H9 (cell line): Measurements from ENCODE around the gene CDH13. TPM values are rescaled to one million over a fixed set of nuclear protein-coding genes. Genes with fewer than 3 reads are reported as not detected.

Experiments
- DNase-seq: peaks from one replicate; pipeline ENCODE4 v3.0.0-alpha.2; 2017
- H2AFZ ChIP-seq: one replicate; pipeline ENCODE4 v1.6.1; 2013; ENCODE audit warnings: mild to moderate bottlenecking, low read length, control low read depth, moderate library complexity
- H2AK5ac ChIP-seq: 2 replicates; pipeline ENCODE4 v1.6.1; 2013; ENCODE audit warnings: low read length, control low read depth, mixed read lengths; ENCODE audit not compliant: insufficient read length
- H2BK120ac ChIP-seq: one replicate; pipeline ENCODE4 v1.6.1; 2013; ENCODE audit warnings: low read depth, mild to moderate bottlenecking, low read length, control low read depth, inconsistent platforms; ENCODE audit not compliant: poor library complexity, severe bottlenecking
- H2BK12ac ChIP-seq: 2 replicates; pipeline ENCODE4 v1.6.1; 2013; ENCODE audit warnings: low read length, control low read depth, mixed read lengths, low read depth; ENCODE audit not compliant: insufficient read length
- H2BK15ac ChIP-seq: 2 replicates; pipeline ENCODE4 v1.6.1; 2013; ENCODE audit warnings: low read depth, low read length, control low read depth
- H2BK20ac ChIP-seq: one replicate; pipeline ENCODE4 v1.6.1; 2013; ENCODE audit warnings: low read depth, mild to moderate bottlenecking, low read length, control low read depth, inconsistent platforms; ENCODE audit not compliant: poor library complexity, severe bottlenecking
- H2BK5ac ChIP-seq: 2 replicates; pipeline ENCODE4 v1.6.1; 2013; ENCODE audit warnings: low read length, control low read depth, mixed read lengths; ENCODE audit not compliant: insufficient read length
- H3K14ac ChIP-seq: 2 replicates; pipeline ENCODE4 v1.6.1; 2013; ENCODE audit warnings: low read length, control low read depth; ENCODE audit not compliant: insufficient read depth
- H3K18ac ChIP-seq: 2 replicates; pipeline ENCODE4 v1.6.1; 2013; ENCODE audit warnings: low read depth, mild to moderate bottlenecking, mixed read lengths, low read length, control low read depth; ENCODE audit not compliant: insufficient read length
- H3K23ac ChIP-seq: 2 replicates; pipeline ENCODE4 v1.6.1; 2013; ENCODE audit warnings: low read length, control low read depth, mixed read lengths, low read depth; ENCODE audit not compliant: insufficient read length
- H3K23me2 ChIP-seq: 2 replicates; pipeline ENCODE4 v1.6.1; 2013; ENCODE audit warnings: low read depth, mild to moderate bottlenecking, mixed read lengths, low read length, control low read depth; ENCODE audit not compliant: insufficient read length, poor library complexity, severe bottlenecking
- H3K27ac ChIP-seq: 2 replicates; pipeline ENCODE4 v1.5.1; 2013; ENCODE audit warnings: low read length, control low read depth, mixed read lengths, low read depth; ENCODE audit not compliant: insufficient read length
- H3K27me3 ChIP-seq: 2 replicates; pipeline ENCODE4 v1.6.1; 2013; ENCODE audit warnings: low read length, control low read depth, inconsistent platforms; ENCODE audit not compliant: insufficient read depth
- H3K4ac ChIP-seq: 2 replicates; pipeline ENCODE4 v1.6.1; 2013; ENCODE audit warnings: low read depth, mild to moderate bottlenecking, control low read depth, inconsistent platforms, low read length, moderate library complexity
- H3K4me1 ChIP-seq: 2 replicates; pipeline ENCODE4 v1.6.1; 2013; ENCODE audit warnings: low read length, control low read depth, inconsistent platforms; ENCODE audit not compliant: insufficient read depth
- H3K4me2 ChIP-seq: 2 replicates; pipeline ENCODE4 v1.6.1; 2013; ENCODE audit warnings: low read length, control low read depth, mixed read lengths; ENCODE audit not compliant: insufficient read length, insufficient read depth
- H3K56ac ChIP-seq: 2 replicates; pipeline ENCODE4 v1.6.1; 2013; ENCODE audit warnings: low read depth, mild to moderate bottlenecking, mixed read lengths, low read length, control low read depth; ENCODE audit not compliant: insufficient read length
- H3K79me1 ChIP-seq: 2 replicates; pipeline ENCODE4 v1.6.1; 2013; ENCODE audit warnings: low read depth, mild to moderate bottlenecking, moderate library complexity, low read length, control low read depth, inconsistent platforms; ENCODE audit not compliant: insufficient read depth, poor library complexity, severe bottlenecking
- H3K79me2 ChIP-seq: 2 replicates; pipeline ENCODE4 v1.6.1; 2013; ENCODE audit warnings: low read length, control low read depth, inconsistent platforms; ENCODE audit not compliant: insufficient read depth
- H3K9ac ChIP-seq: 2 replicates; pipeline ENCODE4 v1.6.1; 2013; ENCODE audit warnings: low read length, control low read depth, mixed read lengths; ENCODE audit not compliant: insufficient read length; ENCODE audit errors: extremely low read depth
- H3K9me3 ChIP-seq: one replicate; pipeline ENCODE4 v1.6.1; 2013; ENCODE audit warnings: low read depth, low read length, inconsistent platforms; ENCODE audit not compliant: control insufficient read depth
- H3T11ph ChIP-seq: one replicate; pipeline ENCODE4 v1.6.1; 2013; ENCODE audit warnings: mild to moderate bottlenecking, low read length, control low read depth, inconsistent platforms
- H4K20me1 ChIP-seq: one replicate; pipeline ENCODE4 v1.6.1; 2013; ENCODE audit not compliant: control insufficient read depth, insufficient read length, insufficient read depth
- H4K5ac ChIP-seq: 2 replicates; pipeline ENCODE4 v1.6.1; 2013; ENCODE audit warnings: low read depth, mild to moderate bottlenecking, mixed read lengths, low read length, control low read depth; ENCODE audit not compliant: insufficient read length
- H4K8ac ChIP-seq: replicated peaks from 2 replicates; pipeline ENCODE4 v1.6.1; 2013; ENCODE audit warnings: low read length, control low read depth, mixed read lengths, low read depth; ENCODE audit not compliant: insufficient read length
- H4K91ac ChIP-seq: 2 replicates; pipeline ENCODE4 v1.6.1; 2013; ENCODE audit warnings: low read depth, mild to moderate bottlenecking, moderate library complexity, mixed read lengths, low read length, control low read depth; ENCODE audit not compliant: insufficient read length
- H3K27ac Mint-ChIP-seq, 3 experiments: 2 replicates in 2 of 3; 3 replicates in 1 of 3; pipeline ENCODE4 v1.8.0; 2020 to 2021; ENCODE audit warnings: mixed read lengths in 3 of 3, mild to moderate bottlenecking in 1 of 3, moderate library complexity in 1 of 3
- H3K27me3 Mint-ChIP-seq: 2 replicates; pipeline ENCODE4 v1.8.0; 2021; ENCODE audit warnings: low read depth, mild to moderate bottlenecking, moderate library complexity, mixed read lengths
- H3K36me3 Mint-ChIP-seq, 3 experiments: 2 replicates in 2 of 3; 3 replicates in 1 of 3; pipeline ENCODE4 v1.8.0; 2020 to 2021; ENCODE audit warnings: low read depth in 3 of 3, mixed read lengths in 3 of 3; ENCODE audit not compliant: insufficient read depth in 1 of 3
- H3K4me1 Mint-ChIP-seq, 2 experiments: 2 replicates each; pipeline ENCODE4 v1.8.0; 2020; ENCODE audit warnings: mixed read lengths in 2 of 2
- H3K4me3 Mint-ChIP-seq, 2 experiments: 2 replicates in 1 of 2; 3 replicates in 1 of 2; pipeline ENCODE4 v1.8.0; 2020 to 2021; ENCODE audit warnings: mild to moderate bottlenecking in 2 of 2, mixed read lengths in 2 of 2, moderate library complexity in 1 of 2
- H3K9me3 Mint-ChIP-seq, 2 experiments: 2 replicates in 1 of 2; 3 replicates in 1 of 2; pipeline ENCODE4 v1.8.0; 2020; ENCODE audit warnings: mild to moderate bottlenecking in 2 of 2, mixed read lengths in 2 of 2, moderate library complexity in 1 of 2
- CTCF ChIP-seq: fragments of 200-600 bp; sonication (generic); conservative IDR thresholded peaks from 3 replicates; pipeline ENCODE4 v1.8.0; 2021; ENCODE audit warnings: antibody characterized with exemption, mild to moderate bottlenecking
- WGBS: extraction: QIAGEN DNeasy Blood & Tissue Kit; methylation state at CpG from one replicate; pipeline ENCODE4 v1.1.7; 2013; ENCODE audit warnings: missing lambda C conversion rate, low lambda C conversion rate, mixed read lengths; ENCODE audit not compliant: insufficient read length; ENCODE audit errors: extremely low coverage; 5-methylcytosine and 5-hydroxymethylcytosine counted together
- total RNA-seq: library from RNA; stranded (reverse); gene quantifications from 2 replicates; pipeline ENCODE4 v1.2.1, GENCODE V29; 2021

CDH13 gene
- total RNA-seq, 1 experiment from 2014 or later: 1.5 TPM

GRCh38 chr16:83686726-83687125 is 1060.0 kb downstream of the CDH13 start:
- H3K27me3 Mint-ChIP-seq: peaks cover 1% of the 10 kb centered on the region; the same call in 1 of the 2 replicates
- Histone ChIP-seq H3K79me1 (no peaks in the 10 kb centered on the region), H2BK20ac (no peak overlapping the region), H4K8ac (no peak overlapping the region), H3K27me3 (no peaks in the 10 kb centered on the region), H2AFZ (no peak overlapping the region), H2BK15ac (no peak overlapping the region), H2AK5ac (no peak overlapping the region), H2BK5ac (no peak overlapping the region), H2BK120ac (no peak overlapping the region), H3K4ac (no peak overlapping the region), H3T11ph (no peak overlapping the region), H2BK12ac (no peak overlapping the region), H3K79me2 (no peaks in the 10 kb centered on the region), H3K23ac (no peak overlapping the region), H3K18ac (no peak overlapping the region), H3K56ac (no peak overlapping the region), H3K14ac (no peak overlapping the region), H3K23me2 (no peaks in the 10 kb centered on the region), H3K9me3 (no peaks in the 10 kb centered on the region), H3K27ac (no peak overlapping the region), H4K20me1 (no peaks in the 10 kb centered on the region), H3K4me2 (no peak overlapping the region), H3K4me1 (no peaks in the 10 kb centered on the region; the same call in 1 of the 2 replicates), H3K9ac (no peak overlapping the region), H4K5ac (no peak overlapping the region), H4K91ac (no peak overlapping the region)
- DNase-seq: no peak
- no peaks in the 10 kb centered on the region for H3K9me3 Mint-ChIP-seq
- no peak overlapping the region for H3K27ac Mint-ChIP-seq
- WGBS: no CpG with 5 or more reads among the region's 3 CpGs
- no peak for TF ChIP-seq CTCF
- H3K4me3 Mint-ChIP-seq: no peak overlapping the region
- no peaks in the 10 kb centered on the region for H3K36me3 Mint-ChIP-seq
- H3K4me1 Mint-ChIP-seq: peaks cover 13 to 20% of the 10 kb centered on the region in 2 experiments
